Measurements from ENCODE around the gene RAE1. TPM values are rescaled to one million over a fixed set of nuclear protein-coding genes. Genes with fewer than 3 reads are reported as not detected.

The RAE1 gene, protein sequence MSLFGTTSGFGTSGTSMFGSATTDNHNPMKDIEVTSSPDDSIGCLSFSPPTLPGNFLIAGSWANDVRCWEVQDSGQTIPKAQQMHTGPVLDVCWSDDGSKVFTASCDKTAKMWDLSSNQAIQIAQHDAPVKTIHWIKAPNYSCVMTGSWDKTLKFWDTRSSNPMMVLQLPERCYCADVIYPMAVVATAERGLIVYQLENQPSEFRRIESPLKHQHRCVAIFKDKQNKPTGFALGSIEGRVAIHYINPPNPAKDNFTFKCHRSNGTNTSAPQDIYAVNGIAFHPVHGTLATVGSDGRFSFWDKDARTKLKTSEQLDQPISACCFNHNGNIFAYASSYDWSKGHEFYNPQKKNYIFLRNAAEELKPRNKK
- total RNA-seq (10 to 100 TPM; 16.4 to 18.1 TPM), polyA plus RNA-seq (ENCODE audit: insufficient read length in 6 of 6) (10 to 100 TPM; 45.8 to 55.5 (median 51.0) TPM)
- long read RNA-seq, donor 1, transcript RAE1-203 (12 exons, 2,639 nt) = major isoform, 27 of 56 reads
- long read RNA-seq, donor 1, partial matches to known transcripts = 27 of 56 reads
- long read RNA-seq, donor 1, other reads (novel, unspliced or antisense) = 0 of 56 reads
- long read RNA-seq, donor 2, transcript RAE1-203 (12 exons, 2,639 nt) = major isoform, 25 of 35 reads
- long read RNA-seq, donor 2, partial matches to known transcripts = 8 of 35 reads
- long read RNA-seq, donor 2, other reads (novel, unspliced or antisense) = 0 of 35 reads
- long read RNA-seq, donor 3, transcript RAE1-203 (12 exons, 2,639 nt) = major isoform, 21 of 28 reads
- long read RNA-seq, donor 3, partial matches to known transcripts = 5 of 28 reads
- long read RNA-seq, donor 3, other reads (novel, unspliced or antisense) = 0 of 28 reads
- long read RNA-seq, donor 4, transcript RAE1-203 (12 exons, 2,639 nt) = major isoform, 19 of 27 reads
- long read RNA-seq, donor 4, partial matches to known transcripts = 3 of 27 reads
- long read RNA-seq, donor 4, other reads (novel, unspliced or antisense) = 2 of 27 reads
- long read RNA-seq, donor 5, transcript RAE1-203 (12 exons, 2,639 nt) = major isoform, 18 of 27 reads
- long read RNA-seq, donor 5, partial matches to known transcripts = 6 of 27 reads
- long read RNA-seq, donor 5, other reads (novel, unspliced or antisense) = 0 of 27 reads
- long read RNA-seq, donor 6, transcript RAE1-203 (12 exons, 2,639 nt) = major isoform, 13 of 22 reads
- long read RNA-seq, donor 6, partial matches to known transcripts = 7 of 22 reads
- long read RNA-seq, donor 6, other reads (novel, unspliced or antisense) = 0 of 22 reads
- long read RNA-seq, donor 7, transcript RAE1-203 (12 exons, 2,639 nt) = major isoform, 9 of 9 reads
- long read RNA-seq, donor 7, partial matches to known transcripts = 0 of 9 reads
- long read RNA-seq, donor 7, other reads (novel, unspliced or antisense) = 0 of 9 reads
- long read RNA-seq, donor 8, transcript RAE1-203 (12 exons, 2,639 nt) = major isoform, 8 of 11 reads
- long read RNA-seq, donor 8, partial matches to known transcripts = 0 of 11 reads
- long read RNA-seq, donor 8, other reads (novel, unspliced or antisense) = 0 of 11 reads
- long read RNA-seq, donor 9 = 0 reads
- long read RNA-seq, donor 10, transcript RAE1-203 (12 exons, 2,639 nt) = major isoform, 28 of 35 reads
- long read RNA-seq, donor 10, partial matches to known transcripts = 2 of 35 reads
- long read RNA-seq, donor 10, other reads (novel, unspliced or antisense) = 3 of 35 reads
- long read RNA-seq, donor 11, transcript RAE1-203 (12 exons, 2,639 nt) = major isoform, 8 of 27 reads
- long read RNA-seq, donor 11, partial matches to known transcripts = 17 of 27 reads
- long read RNA-seq, donor 11, other reads (novel, unspliced or antisense) = 0 of 27 reads
- long read RNA-seq, donor 12, transcript RAE1-203 (12 exons, 2,639 nt) = major isoform, 16 of 26 reads
- long read RNA-seq, donor 12, partial matches to known transcripts = 5 of 26 reads
- long read RNA-seq, donor 12, other reads (novel, unspliced or antisense) = 0 of 26 reads

DNA sequence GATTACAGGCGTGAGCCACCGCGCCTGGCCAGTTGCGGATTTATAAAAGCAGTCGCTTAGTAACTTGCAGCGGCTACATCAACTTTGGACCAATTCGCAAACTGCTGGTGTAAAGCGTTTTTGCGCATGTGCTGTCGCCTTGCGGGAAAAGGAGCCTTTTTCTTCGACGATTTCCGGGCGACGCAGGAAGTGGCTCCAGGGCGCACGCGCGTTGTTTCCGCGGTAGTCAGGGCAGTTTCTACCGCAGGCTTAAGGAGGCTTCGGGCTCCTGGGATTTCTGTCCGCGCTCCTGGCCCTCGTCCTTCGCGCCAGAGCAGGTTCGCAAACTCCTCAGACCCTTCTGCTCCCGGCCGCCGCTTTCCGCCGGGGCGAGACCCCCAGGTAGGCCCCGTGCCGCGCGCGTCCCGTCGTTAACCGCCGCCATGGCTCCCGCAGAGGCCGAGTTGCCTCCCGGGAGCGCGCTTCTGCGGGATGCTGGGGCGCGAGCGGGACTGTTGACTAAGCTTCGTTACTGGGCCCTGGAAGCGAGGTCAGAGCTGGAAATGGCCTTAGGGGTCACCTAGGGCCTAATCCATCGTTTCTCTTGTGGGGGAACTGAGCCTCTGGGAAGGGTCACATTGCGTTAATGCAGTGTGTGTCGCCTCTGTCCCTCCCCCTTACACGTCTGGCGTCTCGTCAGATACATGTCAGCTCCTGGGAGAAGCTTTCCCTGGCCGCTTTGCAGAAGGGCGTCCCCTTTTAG lies at the start of gene RAE1:
TSS of gene RAE1 (plus strand) at position 214 of the 742 bp plus-strand sequence. CDS start 2,784 bp downstream, outside the sequence.
- Histone ChIP-seq H3K36me3 (no peaks in the 10 kb centered on the region), H3K4me1 (peaks cover 7 to 18% of the 10 kb centered on the region in 2 donors), H3K27ac (peak within 1 kb of the TSS; percentile 64 to 90), H3K4me3 (peak within 1 kb of the TSS; percentile 81 to 94), H3K9me3 (no peaks in the 10 kb centered on the region), H3K27me3 (peaks cover 0 to 19% of the 10 kb centered on the region in 2 donors)
- peak; percentile 93 for ATAC-seq
- intact Hi-C loops (cut with DNase I) = no loop called here
- peak; percentile 91 to 96 (median 93) for DNase-seq
- TF ChIP-seq, protein P1, sequence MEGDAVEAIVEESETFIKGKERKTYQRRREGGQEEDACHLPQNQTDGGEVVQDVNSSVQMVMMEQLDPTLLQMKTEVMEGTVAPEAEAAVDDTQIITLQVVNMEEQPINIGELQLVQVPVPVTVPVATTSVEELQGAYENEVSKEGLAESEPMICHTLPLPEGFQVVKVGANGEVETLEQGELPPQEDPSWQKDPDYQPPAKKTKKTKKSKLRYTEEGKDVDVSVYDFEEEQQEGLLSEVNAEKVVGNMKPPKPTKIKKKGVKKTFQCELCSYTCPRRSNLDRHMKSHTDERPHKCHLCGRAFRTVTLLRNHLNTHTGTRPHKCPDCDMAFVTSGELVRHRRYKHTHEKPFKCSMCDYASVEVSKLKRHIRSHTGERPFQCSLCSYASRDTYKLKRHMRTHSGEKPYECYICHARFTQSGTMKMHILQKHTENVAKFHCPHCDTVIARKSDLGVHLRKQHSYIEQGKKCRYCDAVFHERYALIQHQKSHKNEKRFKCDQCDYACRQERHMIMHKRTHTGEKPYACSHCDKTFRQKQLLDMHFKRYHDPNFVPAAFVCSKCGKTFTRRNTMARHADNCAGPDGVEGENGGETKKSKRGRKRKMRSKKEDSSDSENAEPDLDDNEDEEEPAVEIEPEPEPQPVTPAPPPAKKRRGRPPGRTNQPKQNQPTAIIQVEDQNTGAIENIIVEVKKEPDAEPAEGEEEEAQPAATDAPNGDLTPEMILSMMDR (IDR thresholded peaks at IDR 0.05) = no peak

DNA sequence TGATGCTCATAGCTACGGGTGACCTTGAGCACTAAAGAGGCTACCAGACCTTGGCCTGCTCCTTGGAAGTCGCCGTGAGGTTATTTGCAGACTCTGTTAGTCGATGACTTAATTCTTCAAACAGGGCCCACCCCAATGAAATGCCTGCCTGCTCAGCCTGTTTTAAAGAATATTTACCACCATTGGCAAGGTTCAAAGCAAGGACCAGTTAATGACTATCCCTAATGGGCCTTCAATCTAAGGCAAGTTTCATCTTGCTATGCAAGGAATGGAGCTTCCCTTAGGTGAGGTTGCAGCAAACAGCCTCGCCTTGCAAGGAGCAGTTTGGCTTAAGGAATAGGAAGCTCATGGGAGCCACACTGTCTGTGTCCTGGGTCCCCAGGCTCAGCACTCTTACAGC lies 44.3 kb upstream of the RAE1 start:
- no peak overlapping the region for H3K27ac ChIP-seq

DNA sequence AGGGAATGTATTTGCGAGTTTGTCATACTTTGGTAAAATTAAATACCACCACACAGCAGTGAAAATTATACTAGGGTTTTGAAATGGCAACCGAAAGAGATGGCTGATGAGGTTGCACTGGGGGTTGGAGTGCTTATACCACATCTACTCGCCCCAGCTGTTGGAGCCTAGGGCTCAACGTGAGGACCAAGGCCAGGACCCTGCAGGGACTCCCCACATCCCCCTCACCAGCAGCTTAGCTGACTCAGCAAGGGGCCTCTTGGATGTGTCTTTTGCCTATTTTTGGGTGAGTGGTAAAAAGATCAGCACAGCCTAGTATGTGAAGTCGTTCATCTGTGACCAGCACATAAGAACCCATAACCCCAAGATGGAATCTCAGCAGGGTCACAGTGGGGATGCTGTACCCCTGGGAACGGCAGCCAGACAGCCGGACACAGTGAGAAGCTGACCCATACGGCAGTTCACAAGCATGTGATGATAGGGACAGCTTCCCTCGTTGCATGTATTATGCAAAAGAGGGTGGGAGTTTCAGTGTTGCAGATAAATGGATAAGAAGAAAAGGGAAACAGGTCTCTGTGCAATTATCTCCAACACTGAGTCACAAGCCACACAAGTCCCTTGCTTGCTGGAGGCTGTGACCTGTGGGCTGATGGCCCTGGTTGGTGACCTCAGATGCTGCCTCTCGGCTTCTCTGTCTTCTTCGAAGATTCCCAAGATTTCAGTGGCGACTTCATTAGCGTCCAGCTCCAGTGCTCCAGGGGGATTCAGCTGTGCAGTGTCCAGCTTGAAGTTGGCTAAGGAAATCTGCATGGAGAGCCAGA lies 42.4 kb upstream of the RAE1 start:
- Histone ChIP-seq H3K4me1 (no peaks in the 10 kb centered on the region), H3K36me3 (no peaks in the 10 kb centered on the region), H3K27ac (no peak overlapping the region), H3K27me3 (peaks cover 0 to 47% of the 10 kb centered on the region in 2 donors), H3K4me3 (no peak overlapping the region), H3K9me3 (no peaks in the 10 kb centered on the region)
- DNase-seq = no peak
- TF ChIP-seq, protein P1 (IDR thresholded peaks at IDR 0.05) = no peak
- intact Hi-C loops (cut with DNase I) = no loop called here
- ATAC-seq = no peak

More for the DNA sequence above, 44.3 kb upstream of the RAE1 start:
- Histone ChIP-seq H3K4me1 (no peaks in the 10 kb centered on the region), H3K36me3 (no peaks in the 10 kb centered on the region), H3K9me3 (no peaks in the 10 kb centered on the region), H3K27me3 (peaks cover 0 to 39% of the 10 kb centered on the region in 2 donors), H3K4me3 (no peak overlapping the region)
- ATAC-seq (no peak), DNase-seq (no peak)
- intact Hi-C loops (cut with DNase I) = no loop called here
- TF ChIP-seq, protein P1 (IDR thresholded peaks at IDR 0.05) = no peak

Measured in left lung (tissue), 14 donors.